K562 (cell line): ENCODE results near the gene MYH11. TPM values are rescaled to one million over a fixed set of nuclear protein-coding genes. Genes with fewer than 3 reads are reported as not detected.

Source experiments
- ADNP ChIP-seq: fragments of 200-800 bp; sonication (Bioruptor generic); IDR thresholded peaks from 2 replicates; pipeline ENCODE4 v1.6.1; 2016; ENCODE audit warnings: missing genetic modification characterization, missing compliant biosample characterization
- BDP1 ChIP-seq: IDR thresholded peaks from 3 replicates; pipeline ENCODE4 v1.6.1; 2011; ENCODE audit not compliant: insufficient read length, insufficient read depth
- CSDE1 ChIP-seq, 2 experiments: fragments of 450-650 bp; IDR thresholded peaks; 2 replicates each; pipeline ENCODE4 v1.6.1; 2016; ENCODE audit warnings: mild to moderate bottlenecking in 1 of 2
- FOXA3 ChIP-seq, 2 experiments: fragments of 450-650 bp in 1 of 2; sonication (generic) in 1 of 2; formaldehyde crosslinking; IDR thresholded peaks in 1 of 2; conservative IDR thresholded peaks in 1 of 2; 2 replicates each; pipeline versions ENCODE4 v1.4.0 to v1.8.0; 2020 to 2022; ENCODE audit warnings: mild to moderate bottlenecking in 2 of 2, missing genetic modification reagents in 1 of 2
- FOXJ2 ChIP-seq: fragments of 200-800 bp; sonication (Bioruptor generic); IDR thresholded peaks from 2 replicates; pipeline ENCODE4 v1.6.1; 2016; ENCODE audit warnings: missing genetic modification characterization, missing compliant biosample characterization
- MAFG ChIP-seq: fragments of 450-650 bp; conservative IDR thresholded peaks from 2 replicates; pipeline ENCODE4 v1.6.1; 2016; ENCODE audit warnings: missing genetic modification characterization, missing compliant biosample characterization
- MLLT1 ChIP-seq, 2 experiments: fragments of 450-650 bp; IDR thresholded peaks; 2 replicates each; pipeline ENCODE4 v1.6.1; 2016
- MNT ChIP-seq, 2 experiments: fragments of 450-650 bp; conservative IDR thresholded peaks; 2 replicates each; pipeline ENCODE4 v1.6.1; 2017; ENCODE audit warnings: mild to moderate bottlenecking in 2 of 2, moderate library complexity in 2 of 2
- NFE2 ChIP-seq: IDR thresholded peaks from 2 replicates; pipeline ENCODE4 v1.6.1; 2014; ENCODE audit warnings: antibody characterized with exemption, low read depth
- NONO ChIP-seq, 2 experiments: fragments of 200-400 bp in 1 of 2; fragments of 450-650 bp in 1 of 2; formaldehyde crosslinking in 1 of 2; IDR thresholded peaks; 2 replicates each; pipeline ENCODE4 v1.6.1; 2017; ENCODE audit warnings: low read depth in 2 of 2, mild to moderate bottlenecking in 2 of 2, moderate library complexity in 2 of 2, low read length in 1 of 2
- NR4A1 ChIP-seq, 2 experiments: fragments of 250-450 bp in 1 of 2; fragments of 450-650 bp in 1 of 2; sonication (Bioruptor Pico) in 1 of 2; IDR thresholded peaks; 2 replicates each; pipeline versions ENCODE4 v1.4.0 to v1.6.1; 2016 to 2020; ENCODE audit warnings: mild to moderate bottlenecking in 2 of 2, missing compliant biosample characterization in 1 of 2, missing genetic modification characterization in 1 of 2, moderate library complexity in 1 of 2
- PURB ChIP-seq: sonication (generic); formaldehyde crosslinking; IDR thresholded peaks from 2 replicates; pipeline ENCODE4 v1.9.0; 2021; ENCODE audit warnings: low read depth, mild to moderate bottlenecking, missing genetic modification reagents
- RBM14 ChIP-seq: fragments of 200-400 bp; formaldehyde crosslinking; IDR thresholded peaks from 2 replicates; pipeline ENCODE4 v1.6.1; 2018; ENCODE audit warnings: low read depth, mild to moderate bottlenecking, low read length, moderate library complexity, borderline replicate concordance; ENCODE audit not compliant: insufficient read depth
- SMARCC2 ChIP-seq: fragments of 450-650 bp; IDR thresholded peaks from 2 replicates; pipeline ENCODE4 v1.6.1; 2017; ENCODE audit warnings: antibody characterized with exemption, moderate library complexity, mild to moderate bottlenecking, low read depth
- SNRNP70 ChIP-seq: fragments of 200-400 bp; formaldehyde crosslinking; optimal IDR thresholded peaks from 2 replicates; pipeline ENCODE3; 2017; ENCODE audit warnings: low read depth, low read length
- SRF ChIP-seq, 2 experiments: fragments of 250-450, 450-650 bp in 1 of 2; sonication (Bioruptor Pico) in 1 of 2; sonication (generic) in 1 of 2; formaldehyde crosslinking; IDR thresholded peaks; 2 replicates each; pipeline versions ENCODE4 v1.5.0 to v1.5.1; 2020 to 2022; ENCODE audit warnings: mild to moderate bottlenecking in 1 of 2, missing genetic modification reagents in 1 of 2
- SUPT5H ChIP-seq: fragments of 450-650 bp; IDR thresholded peaks from 2 replicates; pipeline ENCODE4 v1.6.1; 2016
- ZNF224 ChIP-seq: sonication (generic); formaldehyde crosslinking; IDR thresholded peaks from 2 replicates; pipeline ENCODE4 v1.8.0; 2022; ENCODE audit warnings: mild to moderate bottlenecking, missing genetic modification reagents
- ZNF707 ChIP-seq: fragments of 250-450 bp; sonication (Bioruptor Pico); conservative IDR thresholded peaks from 2 replicates; pipeline ENCODE4 v1.8.0; 2022; ENCODE audit warnings: inconsistent platforms, mild to moderate bottlenecking, moderate library complexity
- polyA plus RNA-seq, 8 experiments: library from polyadenylated mRNA; depleted of rRNA in 4 of 8; stranded (reverse) in 5 of 8; unstranded in 3 of 8; fragments of >200 nt; fragmentation: Nextera tagmentation in 2 of 8; fragmentation: Illumina TruSeq in 1 of 8; extraction: Ambion mirVana in 2 of 8; extraction: Trizol in 1 of 8; gene quantifications; 2 replicates each; pipeline versions ENCODE4 v1.2.1 to v1.2.3, GENCODE V29; 2011 to 2014; ENCODE audit warnings: inconsistent platforms in 1 of 8, missing spikeins in 1 of 8
- total RNA-seq, 7 experiments: library from RNA; depleted of rRNA in 6 of 7; stranded (reverse); fragments of >200 nt in 6 of 7; fragmentation: Illumina TruSeq in 2 of 7; extraction: Trizol in 2 of 7; gene quantifications; 2 replicates each; pipeline versions ENCODE4 v1.2.1 to v1.2.3, GENCODE V29; 2011 to 2021; ENCODE audit warnings: low replicate concordance in 1 of 7
- TF ChIP-seq, protein P1 (sequence below): fragments of 450-650 bp; IDR thresholded peaks from 2 replicates; pipeline ENCODE4 v1.7.1; 2018; ENCODE audit warnings: mild to moderate bottlenecking, low read depth; ENCODE audit not compliant: partially characterized antibody
- TF ChIP-seq, protein P2 (sequence below): fragments of 200-800 bp; sonication (Bioruptor generic); IDR thresholded peaks from 2 replicates; pipeline ENCODE4 v1.6.1; 2017; ENCODE audit warnings: missing genetic modification characterization, missing compliant biosample characterization

The MYH11 gene
- total and polyA plus RNA-seq, 9 of the 15 experiments (the other 6 are each of a cell fraction or from before 2014, with no cell fraction given) = 0.05 to 0.47 (median 0.08) TPM; not detected in 5

DNA sequence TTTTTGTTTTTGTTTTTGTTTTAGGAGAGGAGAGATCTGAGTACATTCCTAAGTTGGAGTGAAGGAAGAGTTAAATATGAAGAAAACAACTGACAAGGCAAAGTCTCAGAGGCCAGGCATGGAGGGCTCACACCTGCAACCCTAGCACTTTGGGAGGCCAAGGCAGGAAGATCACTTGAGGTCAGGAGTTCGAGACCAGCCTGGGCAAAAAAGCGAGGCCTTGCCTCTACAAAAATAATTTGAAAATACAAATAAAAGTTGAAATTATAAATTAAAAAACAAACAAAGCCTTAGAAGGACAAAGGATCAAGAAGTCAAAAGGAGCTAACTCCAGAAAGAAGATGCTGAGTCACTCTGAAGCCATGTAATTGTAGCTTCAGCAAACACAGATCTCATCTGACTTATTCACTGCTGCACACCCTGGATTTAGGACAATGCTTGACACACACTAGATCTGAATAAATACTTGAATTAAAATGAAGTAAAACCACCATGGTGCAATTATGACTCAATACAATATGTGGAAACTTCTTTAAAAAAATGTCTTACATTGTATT lies 22.5 kb upstream of the MYH11 start (continued):
- TF ChIP-seq NR4A1 (CRISPR knock-in tag; IDR thresholded peaks at IDR 0.05) (no peak), NR4A1 (tag; IDR thresholded peaks at IDR 0.05) (0 out of 2 replicates have a peak, but pooled peaks have one; percentile 48), SRF (CRISPR knock-in tag; IDR thresholded peaks at IDR 0.05) (peak in 1 of 2 experiments; percentile 62; a peak in 1 of 4 replicates), BDP1 (no peak), FOXJ2 (tag) (peak; percentile 63), MLLT1 (IDR thresholded peaks at IDR 0.05) (no peak), ZNF707 (CRISPR knock-in tag) (no peak), FOXA3 (CRISPR knock-in tag; conservative IDR thresholded peaks at IDR 0.05 in 1 of 2, IDR thresholded peaks at IDR 0.05 in 1 of 2) (peak in 1 of 2 experiments; percentile 55; a peak in 2 of 4 replicates), CSDE1 (IDR thresholded peaks at IDR 0.05) (no peak), NFE2 (peak; percentile 99), SUPT5H (no peak), RBM14 (no peak), ADNP (tag) (peak; percentile 83), MNT (conservative IDR thresholded peaks at IDR 0.05) (peak in 1 of 2 experiments; percentile 30; a peak in 2 of 4 replicates), PURB (CRISPR knock-in tag) (no peak), ZNF224 (CRISPR knock-in tag) (no peak), NONO (IDR thresholded peaks at IDR 0.05; ENCODE audit: low read depth in 2 of 2, low read length in 1 of 2) (no peak), SMARCC2 (peak; percentile 75), MAFG (tag) (peak; percentile 99), SNRNP70 (no peak)
- TF ChIP-seq, protein P1, sequence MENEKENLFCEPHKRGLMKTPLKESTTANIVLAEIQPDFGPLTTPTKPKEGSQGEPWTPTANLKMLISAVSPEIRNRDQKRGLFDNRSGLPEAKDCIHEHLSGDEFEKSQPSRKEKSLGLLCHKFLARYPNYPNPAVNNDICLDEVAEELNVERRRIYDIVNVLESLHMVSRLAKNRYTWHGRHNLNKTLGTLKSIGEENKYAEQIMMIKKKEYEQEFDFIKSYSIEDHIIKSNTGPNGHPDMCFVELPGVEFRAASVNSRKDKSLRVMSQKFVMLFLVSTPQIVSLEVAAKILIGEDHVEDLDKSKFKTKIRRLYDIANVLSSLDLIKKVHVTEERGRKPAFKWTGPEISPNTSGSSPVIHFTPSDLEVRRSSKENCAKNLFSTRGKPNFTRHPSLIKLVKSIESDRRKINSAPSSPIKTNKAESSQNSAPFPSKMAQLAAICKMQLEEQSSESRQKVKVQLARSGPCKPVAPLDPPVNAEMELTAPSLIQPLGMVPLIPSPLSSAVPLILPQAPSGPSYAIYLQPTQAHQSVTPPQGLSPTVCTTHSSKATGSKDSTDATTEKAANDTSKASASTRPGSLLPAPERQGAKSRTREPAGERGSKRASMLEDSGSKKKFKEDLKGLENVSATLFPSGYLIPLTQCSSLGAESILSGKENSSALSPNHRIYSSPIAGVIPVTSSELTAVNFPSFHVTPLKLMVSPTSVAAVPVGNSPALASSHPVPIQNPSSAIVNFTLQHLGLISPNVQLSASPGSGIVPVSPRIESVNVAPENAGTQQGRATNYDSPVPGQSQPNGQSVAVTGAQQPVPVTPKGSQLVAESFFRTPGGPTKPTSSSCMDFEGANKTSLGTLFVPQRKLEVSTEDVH = no peak
- TF ChIP-seq, protein P2, sequence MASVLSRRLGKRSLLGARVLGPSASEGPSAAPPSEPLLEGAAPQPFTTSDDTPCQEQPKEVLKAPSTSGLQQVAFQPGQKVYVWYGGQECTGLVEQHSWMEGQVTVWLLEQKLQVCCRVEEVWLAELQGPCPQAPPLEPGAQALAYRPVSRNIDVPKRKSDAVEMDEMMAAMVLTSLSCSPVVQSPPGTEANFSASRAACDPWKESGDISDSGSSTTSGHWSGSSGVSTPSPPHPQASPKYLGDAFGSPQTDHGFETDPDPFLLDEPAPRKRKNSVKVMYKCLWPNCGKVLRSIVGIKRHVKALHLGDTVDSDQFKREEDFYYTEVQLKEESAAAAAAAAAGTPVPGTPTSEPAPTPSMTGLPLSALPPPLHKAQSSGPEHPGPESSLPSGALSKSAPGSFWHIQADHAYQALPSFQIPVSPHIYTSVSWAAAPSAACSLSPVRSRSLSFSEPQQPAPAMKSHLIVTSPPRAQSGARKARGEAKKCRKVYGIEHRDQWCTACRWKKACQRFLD (CRISPR knock-in tag) = 0 out of 2 replicates have a peak, but pooled peaks have one; percentile 16
